WERI-Rb-1 (cell line): ENCODE measurements around the gene ANKRD33B.
A peak's percentile ranks its signal among the peaks of the same experiment; 100 is the strongest.
"Not testable (repeated sequence)": the region's sequence is repeated elsewhere in the genome, so short reads cannot be mapped to it uniquely, and the experiment has no call there.

Source experiments
- DNase-seq: peaks from one replicate; pipeline ENCODE4 v3.0.0-alpha.2; 2020
- H3K27ac ChIP-seq: fragments of 250-450 bp; sonication (Bioruptor Pico); 2 replicates; pipeline ENCODE4 v1.5.1; 2020; ENCODE audit warnings: mild to moderate bottlenecking, moderate library complexity
- H3K27me3 ChIP-seq: fragments of 250-450 bp; sonication (Bioruptor Pico); 2 replicates; pipeline ENCODE4 v1.5.1; 2021; ENCODE audit warnings: mild to moderate bottlenecking, low read depth, moderate library complexity; ENCODE audit not compliant: insufficient read depth, severe bottlenecking
- H3K36me3 ChIP-seq: fragments of 250-450 bp; sonication (Bioruptor Pico); 2 replicates; pipeline ENCODE4 v1.5.1; 2020; ENCODE audit warnings: mild to moderate bottlenecking, moderate library complexity
- H3K4me3 ChIP-seq: 2 replicates; pipeline ENCODE4 v1.5.1; 2011; ENCODE audit warnings: low read depth, mild to moderate bottlenecking, control low read depth, low read length
- H3K9me3 ChIP-seq: fragments of 250-450 bp; sonication (Bioruptor Pico); 2 replicates; pipeline ENCODE4 v1.5.1; 2021; ENCODE audit warnings: mild to moderate bottlenecking, moderate library complexity; ENCODE audit not compliant: severe bottlenecking
- CTCF ChIP-seq: IDR thresholded peaks from 2 replicates; pipeline ENCODE4 v1.5.1; 2011; ENCODE audit warnings: low read depth, mild to moderate bottlenecking, control low read depth, inconsistent platforms, low read length

ANKRD33B gene

GRCh38 chr5:10564838-10565784 lies 1.2 kb downstream of the ANKRD33B start:
- peaks cover 34% of the 10 kb centered on the region for H3K36me3 ChIP-seq
- H3K27me3 ChIP-seq: no peaks in the 10 kb centered on the region
- no peak for TF ChIP-seq CTCF
- peak overlapping the region; percentile 96 for H3K4me3 ChIP-seq
- DNase-seq: peak; percentile 41
- H3K27ac ChIP-seq: peak overlapping the region; percentile 95
- no peaks in the 10 kb centered on the region for H3K9me3 ChIP-seq

GRCh38 chr5:10565785-10566542 lies 2.1 kb downstream of the ANKRD33B start:
- Histone ChIP-seq H3K27me3 (no peaks in the 10 kb centered on the region), H3K4me3 (peak overlapping the region; percentile 96), H3K27ac (peak overlapping the region; percentile 6; the same call in 1 of the 2 replicates), H3K36me3 (peaks cover 38% of the 10 kb centered on the region), H3K9me3 (no peaks in the 10 kb centered on the region)
- peak; percentile 49 for DNase-seq
- no peak for TF ChIP-seq CTCF

GRCh38 chr5:10566543-10567068 lies 2.7 kb downstream of the ANKRD33B start:
- peak overlapping the region; percentile 19; the same call in 1 of the 2 replicates for H3K27ac ChIP-seq
- no peak for TF ChIP-seq CTCF
- H3K9me3 ChIP-seq: no peaks in the 10 kb centered on the region
- DNase-seq: no peak
- H3K4me3 ChIP-seq: peak overlapping the region; percentile 96
- peaks cover 38% of the 10 kb centered on the region for H3K36me3 ChIP-seq
- no peaks in the 10 kb centered on the region for H3K27me3 ChIP-seq

GRCh38 chr5:10567121-10567591 lies 3.3 kb downstream of the ANKRD33B start:
- peaks cover 38% of the 10 kb centered on the region for H3K36me3 ChIP-seq
- no peaks in the 10 kb centered on the region for H3K9me3 ChIP-seq
- DNase-seq: peak; percentile 15
- no peak for TF ChIP-seq CTCF
- H3K27me3 ChIP-seq: no peaks in the 10 kb centered on the region
- H3K4me3 ChIP-seq: peak overlapping the region; percentile 96
- peak overlapping the region; percentile 19 for H3K27ac ChIP-seq

GRCh38 chr5:10567781-10568321 lies 4.0 kb downstream of the ANKRD33B start:
- H3K27me3 ChIP-seq: no peaks in the 10 kb centered on the region
- peaks cover 45% of the 10 kb centered on the region for H3K36me3 ChIP-seq
- TF ChIP-seq CTCF: no peak
- DNase-seq: peak; percentile 80
- no peaks in the 10 kb centered on the region for H3K9me3 ChIP-seq
- H3K27ac ChIP-seq: no peak overlapping the region
- H3K4me3 ChIP-seq: no peak overlapping the region; the same call in 1 of the 2 replicates

- H3K27ac ChIP-seq, H3K9me3 ChIP-seq, DNase-seq, H3K27me3 ChIP-seq, H3K4me3 ChIP-seq: not testable (repeated sequence)
- H3K36me3 ChIP-seq: peaks cover 54% of the 10 kb centered on the region
These were observed 6.7 kb downstream of the ANKRD33B start for GRCh38 chr5:10570540-10570939.
